ENCODE measurements around the gene GNRHR.

DNA sequence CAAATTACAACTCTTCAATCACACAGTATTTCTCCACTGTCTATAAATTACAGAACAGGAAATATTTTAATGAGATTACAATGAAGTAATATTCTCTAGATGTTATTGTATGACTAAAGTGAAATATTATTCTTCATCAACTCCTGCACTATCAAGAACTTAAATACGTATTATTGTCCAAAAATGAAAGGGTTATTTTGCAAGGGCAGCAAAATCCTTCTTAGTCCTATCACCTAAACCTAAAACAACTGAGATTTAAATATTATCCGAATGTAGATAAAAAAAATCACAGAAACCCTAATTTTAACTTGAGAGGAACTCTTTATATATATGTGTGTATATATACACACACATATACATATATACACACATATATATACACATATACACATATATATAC lies 58.1 kb downstream of the GNRHR start:
- TF ChIP-seq, protein P1, sequence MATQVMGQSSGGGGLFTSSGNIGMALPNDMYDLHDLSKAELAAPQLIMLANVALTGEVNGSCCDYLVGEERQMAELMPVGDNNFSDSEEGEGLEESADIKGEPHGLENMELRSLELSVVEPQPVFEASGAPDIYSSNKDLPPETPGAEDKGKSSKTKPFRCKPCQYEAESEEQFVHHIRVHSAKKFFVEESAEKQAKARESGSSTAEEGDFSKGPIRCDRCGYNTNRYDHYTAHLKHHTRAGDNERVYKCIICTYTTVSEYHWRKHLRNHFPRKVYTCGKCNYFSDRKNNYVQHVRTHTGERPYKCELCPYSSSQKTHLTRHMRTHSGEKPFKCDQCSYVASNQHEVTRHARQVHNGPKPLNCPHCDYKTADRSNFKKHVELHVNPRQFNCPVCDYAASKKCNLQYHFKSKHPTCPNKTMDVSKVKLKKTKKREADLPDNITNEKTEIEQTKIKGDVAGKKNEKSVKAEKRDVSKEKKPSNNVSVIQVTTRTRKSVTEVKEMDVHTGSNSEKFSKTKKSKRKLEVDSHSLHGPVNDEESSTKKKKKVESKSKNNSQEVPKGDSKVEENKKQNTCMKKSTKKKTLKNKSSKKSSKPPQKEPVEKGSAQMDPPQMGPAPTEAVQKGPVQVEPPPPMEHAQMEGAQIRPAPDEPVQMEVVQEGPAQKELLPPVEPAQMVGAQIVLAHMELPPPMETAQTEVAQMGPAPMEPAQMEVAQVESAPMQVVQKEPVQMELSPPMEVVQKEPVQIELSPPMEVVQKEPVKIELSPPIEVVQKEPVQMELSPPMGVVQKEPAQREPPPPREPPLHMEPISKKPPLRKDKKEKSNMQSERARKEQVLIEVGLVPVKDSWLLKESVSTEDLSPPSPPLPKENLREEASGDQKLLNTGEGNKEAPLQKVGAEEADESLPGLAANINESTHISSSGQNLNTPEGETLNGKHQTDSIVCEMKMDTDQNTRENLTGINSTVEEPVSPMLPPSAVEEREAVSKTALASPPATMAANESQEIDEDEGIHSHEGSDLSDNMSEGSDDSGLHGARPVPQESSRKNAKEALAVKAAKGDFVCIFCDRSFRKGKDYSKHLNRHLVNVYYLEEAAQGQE (IDR thresholded peaks at IDR 0.05; ENCODE audit: unreplicated experiment): no peak
- TF ChIP-seq, protein P2, sequence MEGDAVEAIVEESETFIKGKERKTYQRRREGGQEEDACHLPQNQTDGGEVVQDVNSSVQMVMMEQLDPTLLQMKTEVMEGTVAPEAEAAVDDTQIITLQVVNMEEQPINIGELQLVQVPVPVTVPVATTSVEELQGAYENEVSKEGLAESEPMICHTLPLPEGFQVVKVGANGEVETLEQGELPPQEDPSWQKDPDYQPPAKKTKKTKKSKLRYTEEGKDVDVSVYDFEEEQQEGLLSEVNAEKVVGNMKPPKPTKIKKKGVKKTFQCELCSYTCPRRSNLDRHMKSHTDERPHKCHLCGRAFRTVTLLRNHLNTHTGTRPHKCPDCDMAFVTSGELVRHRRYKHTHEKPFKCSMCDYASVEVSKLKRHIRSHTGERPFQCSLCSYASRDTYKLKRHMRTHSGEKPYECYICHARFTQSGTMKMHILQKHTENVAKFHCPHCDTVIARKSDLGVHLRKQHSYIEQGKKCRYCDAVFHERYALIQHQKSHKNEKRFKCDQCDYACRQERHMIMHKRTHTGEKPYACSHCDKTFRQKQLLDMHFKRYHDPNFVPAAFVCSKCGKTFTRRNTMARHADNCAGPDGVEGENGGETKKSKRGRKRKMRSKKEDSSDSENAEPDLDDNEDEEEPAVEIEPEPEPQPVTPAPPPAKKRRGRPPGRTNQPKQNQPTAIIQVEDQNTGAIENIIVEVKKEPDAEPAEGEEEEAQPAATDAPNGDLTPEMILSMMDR (conservative IDR thresholded peaks at IDR 0.05; ENCODE audit: low read depth in 2 of 2): no peak
- no peak for TF ChIP-seq JUNB (IDR thresholded peaks at IDR 0.05; ENCODE audit: unreplicated experiment)

Data from GM23338 (cell line).